GM03348 (cell line): ENCODE measurements around the gene HS3ST6.
"Not testable (repeated sequence)": the region's sequence is repeated elsewhere in the genome, so short reads cannot be mapped to it uniquely, and the experiment has no call there.

ENCODE experiments used
- DNase-seq: peaks from one replicate; pipeline ENCODE4 v3.0.0; 2012; ENCODE audit warnings: low spot score

Gene HS3ST6

DNA sequence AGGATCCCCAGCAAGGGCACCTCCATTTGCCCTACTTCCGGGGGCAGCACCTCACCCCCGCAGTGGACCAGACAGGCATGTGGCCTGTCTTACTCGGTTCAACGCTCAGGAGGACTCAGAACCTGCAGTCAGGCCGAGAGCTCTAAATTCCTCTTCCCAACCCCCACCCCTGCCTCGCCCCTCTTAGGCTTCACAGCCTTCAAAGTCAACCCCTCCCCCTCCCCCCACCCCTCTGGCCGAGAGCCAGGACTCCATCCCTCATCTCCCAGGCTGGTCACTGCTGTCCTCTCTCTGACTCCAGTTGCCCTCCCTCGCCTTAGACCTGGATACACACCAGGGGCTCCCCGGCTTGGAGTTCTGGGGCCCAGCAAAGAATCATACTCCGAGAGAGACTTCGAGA is 8.1 kb upstream of the HS3ST6 start:
- no peak for DNase-seq

GRCh38 chr16:1924095-1924494 is 5.9 kb upstream of the HS3ST6 start:
- DNase-seq = no peak

DNA sequence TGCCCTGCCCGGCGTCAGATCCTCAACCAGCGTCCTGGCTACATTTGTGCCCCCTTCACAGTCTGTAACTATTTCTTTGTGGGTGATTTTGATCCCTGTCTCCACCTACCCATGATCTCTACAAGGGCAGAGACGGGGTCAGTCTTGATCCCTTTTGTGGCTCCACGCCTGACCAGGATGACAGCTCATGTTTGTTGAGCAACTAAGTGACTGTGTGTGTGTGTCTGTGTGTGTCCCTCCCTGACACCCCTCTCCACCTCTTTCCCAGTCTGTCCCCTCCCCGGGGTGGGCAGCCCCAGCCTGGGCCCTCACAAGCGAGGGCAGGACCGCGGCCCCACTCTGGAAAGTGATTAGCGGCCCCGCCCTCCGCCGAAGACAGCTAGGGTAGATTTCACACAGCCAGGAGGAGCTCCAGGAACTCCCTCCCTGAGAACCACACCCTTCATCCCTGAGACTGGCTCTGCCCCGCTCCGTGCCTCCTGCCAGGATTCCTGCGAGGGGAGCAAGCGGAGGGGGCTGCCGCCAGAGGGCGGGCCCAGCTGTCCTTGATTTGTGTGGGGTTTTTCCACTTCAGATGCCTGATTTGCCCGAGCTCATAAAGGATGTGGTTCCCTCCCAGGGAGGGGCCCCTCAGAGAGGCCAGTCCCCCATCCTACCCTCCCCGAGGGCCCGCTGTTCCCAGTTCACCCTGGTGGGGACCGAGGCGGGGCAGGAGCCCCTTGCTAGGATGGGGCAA is 5.3 kb upstream of the HS3ST6 start:
- DNase-seq = peak; percentile 63

DNA sequence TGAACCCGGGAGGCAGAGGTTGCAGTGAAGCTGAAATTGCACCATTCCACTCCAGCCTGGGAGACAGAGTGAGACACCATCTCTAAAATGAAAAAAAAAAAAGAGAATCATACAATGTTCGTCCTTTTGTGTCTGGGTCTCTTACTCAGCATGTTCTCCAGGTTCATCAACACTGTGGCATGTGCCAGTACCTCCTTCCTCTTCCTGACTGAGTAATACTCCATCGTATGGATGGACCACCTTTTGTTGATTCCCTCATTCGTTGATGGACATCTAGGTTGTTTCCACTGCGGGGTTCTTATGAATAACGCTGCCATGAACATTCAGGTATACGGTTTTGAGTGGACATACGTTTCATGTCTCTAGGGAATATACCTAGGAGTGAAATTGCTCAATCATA is 4.1 kb upstream of the HS3ST6 start:
- no peak for DNase-seq

GRCh38 chr16:1920727-1921171 is 2.5 kb upstream of the HS3ST6 start:
- no peak for DNase-seq

DNA sequence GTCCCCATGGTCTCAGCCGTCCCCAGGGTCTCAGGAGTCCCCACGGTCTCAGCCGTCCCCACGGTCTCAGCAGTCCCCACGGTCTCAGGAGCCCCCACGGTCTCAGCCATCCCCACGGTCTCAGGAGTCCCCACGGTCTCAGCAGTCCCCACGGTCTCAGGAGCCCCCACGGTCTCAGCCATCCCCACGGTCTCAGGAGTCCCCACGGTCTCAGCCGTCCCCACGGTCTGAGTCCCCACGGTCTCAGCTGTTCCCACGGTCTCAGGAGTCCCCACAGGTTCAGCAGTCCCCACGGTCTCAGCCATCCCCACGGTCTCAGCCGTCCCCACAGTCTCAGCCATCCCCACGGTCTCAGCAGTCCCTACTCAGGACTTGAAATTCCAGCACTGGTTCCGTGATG is 1.9 kb upstream of the HS3ST6 start:
- not testable (repeated sequence) for DNase-seq

DNA sequence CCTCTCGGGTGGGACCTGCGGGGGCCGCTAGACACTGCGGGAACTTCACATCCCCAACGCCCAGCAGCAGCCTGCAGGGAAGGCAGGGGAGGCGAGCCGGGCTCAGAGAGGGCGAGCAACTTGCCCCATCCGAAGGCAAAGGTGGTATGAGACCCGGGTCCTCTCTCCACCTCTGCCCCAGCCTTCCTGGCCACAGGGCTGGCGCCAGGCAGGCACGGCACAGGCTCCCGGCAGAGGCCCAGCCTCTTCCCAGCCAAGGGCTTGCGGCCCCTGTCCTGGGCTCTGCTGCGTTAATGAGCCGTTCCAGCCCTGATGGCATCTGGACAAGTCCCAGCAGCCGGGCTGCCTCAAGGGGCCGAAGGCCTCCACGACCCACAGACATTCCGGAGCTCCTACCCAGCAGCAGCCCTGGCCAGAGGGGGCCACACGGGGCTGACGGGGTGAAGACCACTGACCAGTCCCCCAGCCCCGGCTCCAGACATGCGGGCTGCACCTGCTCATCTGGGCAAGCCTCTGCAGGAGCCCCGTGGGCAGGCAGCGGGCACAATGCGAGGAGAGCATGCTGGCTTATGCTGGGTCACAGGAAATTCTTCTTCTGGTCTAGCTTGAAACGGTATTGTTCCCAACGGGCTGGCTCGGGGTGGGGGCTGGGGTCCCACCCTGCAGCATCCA is 1.2 kb upstream of the HS3ST6 start:
- no peak for DNase-seq

DNA sequence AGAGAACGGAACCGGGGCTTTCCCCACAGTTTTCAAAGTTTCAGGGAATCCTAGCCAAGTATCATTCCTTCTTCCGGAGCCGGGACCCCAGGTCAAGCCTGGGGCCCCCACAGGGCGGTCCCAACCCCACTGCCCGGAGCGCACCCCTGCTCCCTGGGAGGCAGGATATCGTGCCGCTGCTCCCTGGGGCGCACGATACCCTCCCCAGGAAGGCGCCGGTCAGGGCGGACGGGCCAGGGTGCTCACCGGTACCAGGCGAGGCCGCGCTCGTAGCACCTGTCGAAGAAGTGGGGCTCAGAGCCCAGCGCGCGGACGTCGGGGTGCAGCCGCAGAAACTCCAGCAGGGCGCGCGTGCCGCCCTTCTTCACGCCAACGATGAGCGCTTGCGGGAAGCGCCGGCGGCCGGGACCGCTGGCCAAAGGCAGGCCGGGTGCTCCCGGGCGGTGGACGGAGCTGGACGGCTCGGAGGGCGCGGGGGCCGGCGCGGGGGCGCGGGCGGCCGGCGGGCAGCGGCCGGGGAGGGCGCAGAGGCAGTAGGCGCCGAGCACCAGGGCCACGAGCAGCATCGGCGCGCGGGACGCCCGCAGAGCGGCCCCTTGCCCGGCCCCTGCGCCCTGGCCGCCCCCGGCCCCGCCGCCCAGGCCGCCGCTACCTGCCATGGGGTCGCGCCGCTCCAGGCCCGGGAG is 407 bp downstream of the HS3ST6 start:
- no peak for DNase-seq

DNA sequence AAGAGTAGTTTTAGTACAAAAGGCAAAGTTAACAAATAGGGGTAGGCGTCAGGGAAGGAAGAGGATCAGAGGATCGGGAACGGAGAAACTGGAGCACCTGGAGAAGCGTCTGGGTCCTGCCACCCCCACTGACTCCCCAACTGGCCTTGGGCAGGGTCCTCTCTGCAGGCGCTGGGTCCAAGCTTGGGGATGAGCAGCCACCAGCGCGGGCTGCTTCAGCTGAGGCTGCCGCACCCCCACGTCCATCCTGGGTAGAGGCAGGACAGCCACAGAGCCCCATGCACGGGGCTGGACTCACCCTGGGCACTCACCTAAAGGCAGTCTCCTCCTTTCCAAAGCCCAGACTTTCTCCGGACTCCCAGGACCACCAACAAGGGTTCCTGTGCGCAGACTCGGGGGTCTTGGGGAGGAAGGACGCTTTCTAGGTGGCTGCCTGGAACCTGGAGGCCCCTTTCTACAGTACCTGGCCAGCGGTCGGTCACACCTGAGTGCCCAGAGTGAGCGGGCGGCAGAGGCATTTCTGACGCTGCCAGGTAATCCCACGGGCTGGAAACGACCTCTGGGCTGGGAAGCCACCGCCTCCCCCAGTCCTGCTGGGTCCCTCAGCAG is 1.1 kb downstream of the HS3ST6 start:
- no peak for DNase-seq

DNA sequence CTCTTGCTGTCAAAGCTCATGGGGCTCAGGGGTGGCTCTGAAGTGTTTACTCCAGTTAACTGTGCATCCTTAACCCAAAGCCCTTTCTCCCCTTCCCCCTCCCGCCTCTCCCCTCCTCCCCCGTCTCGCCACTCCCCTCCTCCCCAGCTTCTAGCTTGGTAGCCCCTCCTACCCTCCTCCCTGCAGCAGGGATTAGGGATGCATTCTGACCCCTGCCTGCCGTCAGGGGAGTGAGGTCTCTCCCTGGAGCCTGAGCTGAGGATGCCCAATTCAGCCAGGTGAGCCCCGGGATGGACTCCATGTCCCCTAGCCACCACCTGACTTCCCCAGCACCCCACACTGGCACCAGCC is 1.6 kb downstream of the HS3ST6 start:
- DNase-seq = no peak

DNA sequence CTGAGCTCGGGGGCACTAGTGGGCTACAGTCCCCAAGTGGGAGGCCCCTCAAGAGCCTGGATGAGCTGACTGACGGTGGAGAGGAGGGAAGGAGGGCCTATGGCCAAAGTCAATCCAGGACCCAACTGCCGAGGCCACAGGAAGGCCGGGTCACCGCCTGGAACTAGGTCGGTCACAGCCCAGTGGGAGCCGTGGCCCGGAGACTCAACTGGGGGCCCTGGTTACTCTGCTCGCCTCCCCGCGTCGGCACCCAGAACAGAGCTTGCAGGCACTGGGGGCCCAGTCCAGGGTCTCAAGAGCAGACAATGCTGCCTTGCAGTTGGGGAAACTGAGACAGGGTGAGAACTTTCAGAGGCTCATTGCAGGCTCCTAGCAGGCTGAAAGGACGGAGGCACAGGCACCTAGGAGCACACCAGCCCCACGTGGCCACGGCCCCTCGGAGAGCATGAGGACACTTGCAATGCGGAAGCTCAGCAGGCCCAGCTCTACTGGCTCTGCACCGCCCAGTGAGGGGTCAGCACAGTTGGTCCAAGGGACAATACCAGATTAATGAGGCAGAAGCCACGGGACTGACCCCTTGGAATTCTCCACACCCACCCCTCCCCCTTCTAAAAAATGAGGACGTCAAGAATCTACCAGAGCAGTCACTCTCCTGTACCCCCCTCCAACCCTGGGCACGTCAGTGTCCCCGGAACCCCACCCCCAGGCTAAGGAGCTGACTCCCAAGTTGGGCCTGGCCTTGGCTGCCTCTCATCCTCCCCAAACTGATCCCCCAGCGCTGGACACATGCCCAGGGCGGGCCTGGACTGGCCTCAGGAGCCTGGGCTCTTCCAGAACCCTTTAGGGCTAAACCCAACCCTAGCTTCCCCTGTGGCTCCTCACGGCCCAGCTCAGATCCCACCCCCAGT is 2.2 kb downstream of the HS3ST6 start:
- DNase-seq = no peak

DNA sequence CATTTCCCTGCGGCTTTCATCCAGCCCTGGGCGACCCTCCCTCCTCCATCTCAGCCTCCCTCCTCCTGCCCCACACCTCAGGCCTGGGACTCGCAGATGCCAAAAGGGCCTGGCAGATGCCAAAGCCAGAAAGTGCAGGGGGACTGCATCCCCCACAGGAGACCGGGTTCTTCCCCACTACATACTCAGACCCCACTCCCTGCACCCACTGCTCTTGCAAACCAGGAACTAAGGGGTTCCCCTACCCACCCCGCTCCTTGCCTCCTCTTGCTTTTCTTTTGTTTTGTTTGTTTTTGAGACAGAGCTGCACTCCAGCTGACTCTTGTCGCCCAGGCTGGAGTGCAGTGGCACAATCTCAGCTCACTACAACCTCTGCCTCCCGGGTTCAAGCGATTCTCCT is 3.2 kb downstream of the HS3ST6 start:
- no peak for DNase-seq

DNA sequence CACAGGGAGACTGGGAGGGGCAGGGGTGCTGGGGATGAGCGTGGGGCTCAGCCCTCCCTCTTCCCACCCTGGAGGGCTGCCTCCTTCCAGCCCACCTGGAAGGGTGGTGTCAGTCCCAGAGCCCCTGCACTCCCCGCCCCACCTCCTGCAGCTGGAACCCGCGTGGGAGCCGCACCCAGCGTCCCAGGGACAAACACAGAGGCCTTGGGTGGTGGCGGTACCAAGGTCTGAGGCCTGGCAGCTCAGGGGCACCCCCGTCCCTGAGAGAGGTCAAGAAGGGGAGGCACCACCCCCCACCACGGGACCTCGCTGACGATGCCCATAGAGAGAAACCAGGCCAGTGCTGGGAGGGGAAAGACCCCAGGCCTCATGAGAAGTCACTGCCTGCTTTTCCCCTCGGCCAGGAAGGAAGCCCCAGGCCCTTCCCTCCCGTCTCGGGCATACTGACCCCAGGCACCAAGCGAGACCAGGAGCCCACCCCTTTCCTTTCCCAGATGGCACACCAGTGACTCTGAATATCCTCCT is 4.1 kb downstream of the HS3ST6 start:
- no peak for DNase-seq

GRCh38 chr16:1913327-1914083 is 4.7 kb downstream of the HS3ST6 start:
- DNase-seq = no peak

- no peak for DNase-seq
These were observed 6.0 kb downstream of the HS3ST6 start for GRCh38 chr16:1912215-1912543.

- no peak for DNase-seq
These were observed 6.6 kb downstream of the HS3ST6 start for GRCh38 chr16:1911467-1912214.

DNA sequence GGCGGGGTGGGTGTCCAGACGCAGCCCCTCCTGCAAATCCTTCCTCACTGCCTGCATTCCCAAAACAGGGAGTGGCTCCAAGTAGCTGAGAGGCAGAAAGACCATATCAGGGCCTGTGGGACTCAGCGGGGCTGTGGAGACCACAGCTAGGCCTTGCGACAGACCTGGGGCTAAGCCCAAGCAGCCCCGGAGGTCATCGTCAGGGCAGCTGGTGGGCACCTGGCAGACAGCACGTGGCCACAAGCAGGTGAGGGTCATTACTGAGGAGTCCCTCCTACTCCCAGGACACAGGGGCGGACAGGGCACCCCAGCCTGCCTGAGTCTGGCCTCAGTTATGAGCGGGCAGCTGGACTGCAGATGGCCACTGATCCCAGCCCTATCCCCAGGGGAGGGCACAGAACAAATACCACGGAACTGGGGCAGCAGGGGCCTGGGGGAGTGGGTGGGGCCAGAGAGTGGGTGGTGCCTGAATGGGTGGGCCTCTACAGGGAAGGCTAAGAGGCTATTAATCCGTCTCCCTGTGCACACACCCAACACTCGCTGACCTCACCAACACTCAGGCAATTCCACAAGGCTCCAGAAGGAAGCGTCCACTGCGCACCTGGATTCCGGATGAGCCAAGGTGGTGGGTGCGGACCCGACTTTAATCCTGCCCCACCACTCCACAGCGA is 8.5 kb downstream of the HS3ST6 start:
- DNase-seq = no peak

- DNase-seq = no peak
These were observed 9.2 kb downstream of the HS3ST6 start for GRCh38 chr16:1908983-1909382.

GRCh38 chr16:1908184-1908583 is 10.0 kb downstream of the HS3ST6 start:
- DNase-seq = no peak
